ENCODE results near the gene CWC27. TPM values are rescaled to one million over a fixed set of nuclear protein-coding genes. Genes with fewer than 3 reads are reported as not detected.

Gene CWC27
- total and polyA plus RNA-seq, 8 donors = 5.8 to 25.7 (median 14.3) TPM; not detected in 1

GRCh38 chr5:65050140-65050539 lies 281.4 kb downstream of the CWC27 start:
- Histone ChIP-seq H3K4me1 (no peaks in the 10 kb centered on the region), H3K9me3 (no peaks in the 10 kb centered on the region), H3K36me3 (no peaks in the 10 kb centered on the region), H3K27ac (no peak overlapping the region), H3K27me3 (no peaks in the 10 kb centered on the region), H3K4me3 (no peak overlapping the region)
- TF ChIP-seq CTCF (IDR thresholded peaks at IDR 0.05) = no peak
- no peak for TF ChIP-seq EP300 (IDR thresholded peaks at IDR 0.05)
- no peak for TF ChIP-seq POLR2AphosphoS5 (IDR thresholded peaks at IDR 0.05)
- TF ChIP-seq POLR2A (IDR thresholded peaks at IDR 0.05) = no peak
- intact Hi-C loops (cut with DNase I; ENCODE audit: low total_unique reads) = no loop called here
- no peak for DNase-seq

- Histone ChIP-seq H3K9me3 (no peaks in the 10 kb centered on the region), H3K4me3 (no peak overlapping the region), H3K4me1 (no peaks in the 10 kb centered on the region), H3K27ac (no peak overlapping the region), H3K36me3 (no peaks in the 10 kb centered on the region), H3K27me3 (no peaks in the 10 kb centered on the region)
- DNase-seq = no peak
- WGBS, 5 donors = 68 to 77% (median 71%) methylated on average over 5 of the region's 5 CpGs
- no peak for TF ChIP-seq CTCF (IDR thresholded peaks at IDR 0.05)
- TF ChIP-seq POLR2AphosphoS5 (IDR thresholded peaks at IDR 0.05) = no peak
- TF ChIP-seq EP300 (IDR thresholded peaks at IDR 0.05) = no peak
- no peak for TF ChIP-seq POLR2A (IDR thresholded peaks at IDR 0.05)
- intact Hi-C loops (cut with DNase I; ENCODE audit: low total_unique reads) = no loop called here
These were observed 282.2 kb downstream of the CWC27 start for GRCh38 chr5:65050826-65051498.

- H3K4me1 ChIP-seq = no peaks in the 10 kb centered on the region
- no peaks in the 10 kb centered on the region for H3K27me3 ChIP-seq
- no peak overlapping the region for H3K27ac ChIP-seq
- TF ChIP-seq POLR2AphosphoS5 (IDR thresholded peaks at IDR 0.05) (no peak), EP300 (IDR thresholded peaks at IDR 0.05) (no peak), CTCF (IDR thresholded peaks at IDR 0.05) (no peak), POLR2A (IDR thresholded peaks at IDR 0.05) (no peak)
- DNase-seq = no peak
- intact Hi-C loops (cut with DNase I; ENCODE audit: low total_unique reads) = no loop called here
- WGBS, 5 donors = 84 to 93% (median 89%) methylated on average over 1 of the region's 1 CpG
- no peaks in the 10 kb centered on the region for H3K9me3 ChIP-seq
- no peak overlapping the region for H3K4me3 ChIP-seq
- no peaks in the 10 kb centered on the region for H3K36me3 ChIP-seq
These were observed 287.2 kb downstream of the CWC27 start for GRCh38 chr5:65055938-65056337.

GRCh38 chr5:65059681-65060598 lies 291.2 kb downstream of the CWC27 start:
- no peak for DNase-seq
- no peak overlapping the region for H3K4me3 ChIP-seq
- peaks cover 0 to 12% (median 6%) of the 10 kb centered on the region in 4 donors for H3K4me1 ChIP-seq
- H3K27ac ChIP-seq = no peak overlapping the region
- H3K27me3 ChIP-seq = no peaks in the 10 kb centered on the region
- intact Hi-C loops (cut with DNase I; ENCODE audit: low total_unique reads) = no loop called here
- no peak for TF ChIP-seq POLR2A (IDR thresholded peaks at IDR 0.05)
- no peak for TF ChIP-seq EP300 (IDR thresholded peaks at IDR 0.05)
- TF ChIP-seq POLR2AphosphoS5 (IDR thresholded peaks at IDR 0.05) = no peak
- TF ChIP-seq CTCF (IDR thresholded peaks at IDR 0.05) = no peak
- no peaks in the 10 kb centered on the region for H3K9me3 ChIP-seq
- H3K36me3 ChIP-seq = no peaks in the 10 kb centered on the region
- WGBS, 5 donors = 79 to 89% (median 89%) methylated on average over 6 of the region's 6 CpGs

All from stomach (tissue), 9 donors.